Measurements from ENCODE around the gene ABLIM1.

DNA sequence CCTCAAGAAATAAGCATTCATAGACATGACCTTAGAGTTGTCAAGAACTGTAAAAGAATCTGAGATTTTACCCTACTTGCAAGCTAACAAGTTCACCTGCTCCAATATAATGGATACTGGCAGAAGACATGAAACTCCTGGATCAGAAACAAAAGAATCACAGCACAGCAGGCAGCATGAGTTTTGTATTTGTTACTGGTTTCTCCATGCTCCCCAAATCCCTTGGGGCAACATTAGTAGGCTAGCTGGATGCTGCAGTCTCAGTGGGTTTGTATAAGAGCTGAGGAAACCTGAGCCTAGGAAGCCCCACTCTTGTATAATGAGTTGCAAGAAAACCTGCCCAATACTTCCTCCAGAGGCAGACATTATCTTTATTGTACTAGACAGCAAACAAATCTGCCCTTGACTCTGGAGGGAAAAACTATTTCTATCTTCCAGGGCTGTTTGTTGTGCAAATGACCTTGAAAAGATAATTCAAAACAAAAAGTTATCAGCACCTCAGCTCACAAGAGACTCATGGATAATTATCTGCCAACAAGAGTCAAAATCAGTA is 64.8 kb downstream of the ABLIM1 start:
- TF ChIP-seq CTCF (IDR thresholded peaks at IDR 0.05; ENCODE audit: low read depth, low read length) (no peak), EZH2phosphoT487 (IDR thresholded peaks at IDR 0.05; ENCODE audit: low read depth) (no peak)
